A673 (cell line): ENCODE results near the gene LAP3.

Experiments
- EZH2 ChIP-seq: fragments of 200-600 bp; sonication (generic); IDR thresholded peaks from 2 replicates; pipeline ENCODE4 v1.6.1; 2017; ENCODE audit warnings: borderline replicate concordance, low read depth, mild to moderate bottlenecking, mixed read lengths, antibody characterized with exemption, low read length; ENCODE audit not compliant: poor library complexity, severe bottlenecking
- TF ChIP-seq, protein P1 (sequence below): fragments of 300-800, 200-600 bp; sonication (generic); conservative IDR thresholded peaks from 2 replicates; pipeline ENCODE4 v1.5.1; 2017; ENCODE audit warnings: low read depth, mild to moderate bottlenecking, antibody characterized with exemption, low read length, moderate library complexity, mixed read lengths

DNA sequence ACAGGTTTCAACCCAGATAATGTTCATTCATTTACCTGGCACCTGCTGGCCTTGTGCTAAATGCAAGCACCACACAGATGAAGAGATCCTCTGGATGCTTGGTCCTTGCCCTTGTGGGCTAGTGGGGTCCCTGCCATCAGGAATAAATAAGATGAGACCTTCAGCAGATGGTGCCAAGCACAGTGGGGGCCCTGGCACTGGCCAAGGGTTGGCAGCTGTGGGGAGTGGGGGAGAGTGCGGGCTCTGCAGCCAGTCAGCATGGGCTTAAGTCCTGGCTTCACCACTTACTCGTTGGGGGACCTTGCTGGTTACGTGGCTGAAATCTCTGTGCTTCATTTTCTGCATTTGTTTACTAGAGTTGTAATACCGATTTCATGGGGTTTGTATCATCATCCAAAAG is 6.9 kb downstream of the LAP3 start:
- no peak for TF ChIP-seq EZH2
- TF ChIP-seq, protein P1, sequence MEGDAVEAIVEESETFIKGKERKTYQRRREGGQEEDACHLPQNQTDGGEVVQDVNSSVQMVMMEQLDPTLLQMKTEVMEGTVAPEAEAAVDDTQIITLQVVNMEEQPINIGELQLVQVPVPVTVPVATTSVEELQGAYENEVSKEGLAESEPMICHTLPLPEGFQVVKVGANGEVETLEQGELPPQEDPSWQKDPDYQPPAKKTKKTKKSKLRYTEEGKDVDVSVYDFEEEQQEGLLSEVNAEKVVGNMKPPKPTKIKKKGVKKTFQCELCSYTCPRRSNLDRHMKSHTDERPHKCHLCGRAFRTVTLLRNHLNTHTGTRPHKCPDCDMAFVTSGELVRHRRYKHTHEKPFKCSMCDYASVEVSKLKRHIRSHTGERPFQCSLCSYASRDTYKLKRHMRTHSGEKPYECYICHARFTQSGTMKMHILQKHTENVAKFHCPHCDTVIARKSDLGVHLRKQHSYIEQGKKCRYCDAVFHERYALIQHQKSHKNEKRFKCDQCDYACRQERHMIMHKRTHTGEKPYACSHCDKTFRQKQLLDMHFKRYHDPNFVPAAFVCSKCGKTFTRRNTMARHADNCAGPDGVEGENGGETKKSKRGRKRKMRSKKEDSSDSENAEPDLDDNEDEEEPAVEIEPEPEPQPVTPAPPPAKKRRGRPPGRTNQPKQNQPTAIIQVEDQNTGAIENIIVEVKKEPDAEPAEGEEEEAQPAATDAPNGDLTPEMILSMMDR = no peak
